Measurements from ENCODE around the gene KCTD3.
A peak's percentile ranks its signal among the peaks of the same experiment; 100 is the strongest.

Gene KCTD3

GRCh38 chr1:215566556-215567490, at the start of gene KCTD3:
KCTD3 (plus strand) TSS chr1:215567304; CDS start chr1:215567686, 382 bp downstream.
- DNase-seq (ENCODE audit: low read depth in 1 of 2, low spot score in 1 of 2): peak in 1 of 2 donors; percentile 16

- no peak for DNase-seq (ENCODE audit: low read depth in 1 of 2, low spot score in 1 of 2)
These were observed 49.6 kb upstream of the KCTD3 start for GRCh38 chr1:215517441-215517891.

GRCh38 chr1:215518594-215518993, 48.5 kb upstream of the KCTD3 start:
- no peak for DNase-seq (ENCODE audit: low read depth in 1 of 2, low spot score in 1 of 2)

GRCh38 chr1:215521279-215521678, 45.8 kb upstream of the KCTD3 start:
- DNase-seq (ENCODE audit: low read depth in 1 of 2, low spot score in 1 of 2): no peak

GRCh38 chr1:215523128-215523861, 43.8 kb upstream of the KCTD3 start:
- DNase-seq (ENCODE audit: low read depth in 1 of 2, low spot score in 1 of 2): no peak

- DNase-seq (ENCODE audit: low read depth in 1 of 2, low spot score in 1 of 2): no peak
These were observed 43.2 kb upstream of the KCTD3 start for GRCh38 chr1:215523906-215524305.

GRCh38 chr1:215526147-215526845, 40.8 kb upstream of the KCTD3 start:
- DNase-seq (ENCODE audit: low read depth in 1 of 2, low spot score in 1 of 2): no peak

GRCh38 chr1:215526846-215527151, 40.3 kb upstream of the KCTD3 start:
- DNase-seq (ENCODE audit: low read depth in 1 of 2, low spot score in 1 of 2): no peak

- DNase-seq (ENCODE audit: low read depth in 1 of 2, low spot score in 1 of 2): no peak
These were observed 38.0 kb upstream of the KCTD3 start for GRCh38 chr1:215529111-215529510.

GRCh38 chr1:215529571-215529970, 37.5 kb upstream of the KCTD3 start:
- no peak for DNase-seq (ENCODE audit: low read depth in 1 of 2, low spot score in 1 of 2)

GRCh38 chr1:215530401-215530984, 36.6 kb upstream of the KCTD3 start:
- no peak for DNase-seq (ENCODE audit: low read depth in 1 of 2, low spot score in 1 of 2)

GRCh38 chr1:215539803-215540570, 27.1 kb upstream of the KCTD3 start:
- no peak for DNase-seq (ENCODE audit: low read depth in 1 of 2, low spot score in 1 of 2)

GRCh38 chr1:215542301-215542700, 24.8 kb upstream of the KCTD3 start:
- DNase-seq (ENCODE audit: low read depth in 1 of 2, low spot score in 1 of 2): no peak

GRCh38 chr1:215543191-215543606, 23.9 kb upstream of the KCTD3 start:
- DNase-seq (ENCODE audit: low read depth in 1 of 2, low spot score in 1 of 2): no peak

- no peak for DNase-seq (ENCODE audit: low read depth in 1 of 2, low spot score in 1 of 2)
These were observed 23.3 kb upstream of the KCTD3 start for GRCh38 chr1:215543806-215544205.

GRCh38 chr1:215544566-215544965, 22.5 kb upstream of the KCTD3 start:
- no peak for DNase-seq (ENCODE audit: low read depth in 1 of 2, low spot score in 1 of 2)

GRCh38 chr1:215545096-215545495, 22.0 kb upstream of the KCTD3 start:
- no peak for DNase-seq (ENCODE audit: low read depth in 1 of 2, low spot score in 1 of 2)

- DNase-seq (ENCODE audit: low read depth in 1 of 2, low spot score in 1 of 2): no peak
These were observed 20.1 kb upstream of the KCTD3 start for GRCh38 chr1:215547011-215547410.

- no peak for DNase-seq (ENCODE audit: low read depth in 1 of 2, low spot score in 1 of 2)
These were observed 15.3 kb upstream of the KCTD3 start for GRCh38 chr1:215551806-215552205.

- no peak for DNase-seq (ENCODE audit: low read depth in 1 of 2, low spot score in 1 of 2)
These were observed 12.2 kb upstream of the KCTD3 start for GRCh38 chr1:215554865-215555264.

Data from stimulated activated CD4-positive, alpha-beta T cell treated with anti-CD3 and anti-CD28 coated beads, Interleukin-15, amount 100 ng/mL, for 1 hour (primary cell).